ENCODE measurements around the gene ZNF43.
A peak's percentile ranks its signal among the peaks of the same experiment; 100 is the strongest.
"Not testable (repeated sequence)": the region's sequence is repeated elsewhere in the genome, so short reads cannot be mapped to it uniquely, and the experiment has no call there.

ZNF43 gene

GRCh38 chr19:21812448-21812847, 23.5 kb downstream of the ZNF43 start:
- DNase-seq (ENCODE audit: low read depth in 1 of 2, low spot score in 1 of 2) = no peak

GRCh38 chr19:21808400-21809000, 27.5 kb downstream of the ZNF43 start:
- DNase-seq (ENCODE audit: low read depth in 1 of 2, low spot score in 1 of 2) = not testable (repeated sequence)

- no peak for DNase-seq (ENCODE audit: low read depth in 1 of 2, low spot score in 1 of 2)
These were observed 46.4 kb downstream of the ZNF43 start for GRCh38 chr19:21789466-21790085.

- no peak for DNase-seq (ENCODE audit: low read depth in 1 of 2, low spot score in 1 of 2)
These were observed 49.0 kb downstream of the ZNF43 start for GRCh38 chr19:21786936-21787335.

- DNase-seq (ENCODE audit: low read depth in 1 of 2, low spot score in 1 of 2) = not testable (repeated sequence)
These were observed 60.2 kb downstream of the ZNF43 start for GRCh38 chr19:21775792-21776191.

GRCh38 chr19:21767065-21767800, 68.7 kb downstream of the ZNF43 start, which contains the start of gene ZNF100:
Gene ZNF100, minus strand, starts transcription at chr19:21767579. Its CDS starts 150 bp downstream, at chr19:21767429.
- peak; percentile 62 to 89 for DNase-seq (ENCODE audit: low read depth in 1 of 2, low spot score in 1 of 2)

- DNase-seq (ENCODE audit: low read depth in 1 of 2, low spot score in 1 of 2) = not testable (repeated sequence)
These were observed 69.3 kb downstream of the ZNF43 start for GRCh38 chr19:21766705-21767064.

- peak in 1 of 2 donors; percentile 9 for DNase-seq (ENCODE audit: low read depth in 1 of 2, low spot score in 1 of 2)
These were observed 70.8 kb downstream of the ZNF43 start for GRCh38 chr19:21765151-21765550.

- DNase-seq (ENCODE audit: low read depth in 1 of 2, low spot score in 1 of 2) = not testable (repeated sequence)
These were observed 74.4 kb downstream of the ZNF43 start for GRCh38 chr19:21761547-21761946.

- no peak for DNase-seq (ENCODE audit: low read depth in 1 of 2, low spot score in 1 of 2)
These were observed 77.7 kb downstream of the ZNF43 start for GRCh38 chr19:21758296-21758695.

GRCh38 chr19:21755555-21755954, 80.4 kb downstream of the ZNF43 start:
- not testable (repeated sequence) for DNase-seq (ENCODE audit: low read depth in 1 of 2, low spot score in 1 of 2)
